Hematopoietic multipotent progenitor cell treated with erythropoietin and hydrocortisone succinate and interleukin-3 and kit ligand, for 8 days (in vitro differentiated cells): ENCODE data around the gene LTO1.

Source experiments
- DNase-seq: peaks from one replicate; pipeline ENCODE4 v3.0.0-alpha.2; 2015

The LTO1 gene

DNA sequence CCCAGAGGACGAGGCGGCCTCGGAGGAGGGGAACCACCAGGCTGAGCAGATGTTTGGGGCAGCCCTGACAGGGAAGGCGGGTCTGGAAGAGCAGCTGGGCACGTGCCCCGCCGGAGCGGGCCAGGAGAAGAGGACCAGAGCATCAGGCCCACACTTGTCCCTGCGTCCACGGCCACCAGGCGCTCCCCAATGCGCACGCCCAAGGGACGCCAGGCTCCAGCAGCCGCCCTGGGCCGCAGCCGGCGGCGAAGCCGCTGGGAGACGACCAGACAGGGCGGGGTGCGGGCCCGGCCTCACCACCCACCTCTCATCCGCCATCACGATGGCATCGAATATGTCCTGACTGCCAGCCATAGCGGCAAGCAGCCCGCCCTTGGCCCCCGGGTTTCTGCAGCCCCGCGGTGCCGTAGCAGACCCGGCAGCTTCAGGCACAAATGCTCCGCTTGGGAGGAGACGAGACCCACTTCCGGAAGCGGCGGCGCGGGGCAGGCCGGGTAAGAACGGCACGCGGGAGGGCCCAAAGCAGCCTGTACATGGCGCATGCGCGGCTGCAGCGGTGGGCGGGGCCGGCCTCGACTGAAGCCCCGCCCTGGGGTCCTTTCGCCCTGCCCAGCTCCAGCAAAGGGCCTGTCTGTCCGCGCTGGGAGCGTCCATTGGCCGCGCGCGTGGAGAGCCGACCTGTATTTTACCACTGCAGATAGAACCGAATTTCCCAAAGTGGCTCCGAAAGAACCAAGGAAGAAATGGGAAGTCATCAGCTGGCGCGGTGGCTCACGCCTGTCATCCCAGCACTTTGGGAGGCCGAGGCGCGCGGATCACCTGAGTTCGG lies at the start of gene LTO1:
Gene LTO1, minus strand, starts transcription at position 468 of the 829 bp plus-strand sequence. Its CDS starts 114 bp downstream, at position 354.
- DNase-seq = peak; percentile 94

GRCh38 chr11:69721745-69722144 lies 46.6 kb upstream of the LTO1 start:
- no peak for DNase-seq

DNA sequence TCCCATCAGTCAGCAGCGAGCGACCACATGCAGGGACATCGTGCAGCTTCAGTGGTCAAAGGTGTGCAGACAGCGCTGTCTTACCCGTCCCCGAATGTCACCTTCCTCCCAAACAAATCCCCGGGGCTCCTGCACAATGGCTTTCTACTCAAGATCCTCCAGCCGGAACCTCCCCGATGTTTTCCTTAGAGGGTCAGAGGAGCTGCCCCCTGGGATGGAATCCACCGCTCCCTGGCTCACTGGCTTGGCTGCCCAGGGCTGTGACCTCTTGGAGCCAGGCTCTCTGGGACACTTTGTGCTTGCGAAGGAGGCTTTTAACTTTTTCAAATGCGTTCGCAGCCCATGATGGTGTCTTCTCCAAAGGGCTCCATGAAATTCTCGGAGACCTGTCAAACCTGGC lies 46.0 kb upstream of the LTO1 start:
- DNase-seq = no peak

DNA sequence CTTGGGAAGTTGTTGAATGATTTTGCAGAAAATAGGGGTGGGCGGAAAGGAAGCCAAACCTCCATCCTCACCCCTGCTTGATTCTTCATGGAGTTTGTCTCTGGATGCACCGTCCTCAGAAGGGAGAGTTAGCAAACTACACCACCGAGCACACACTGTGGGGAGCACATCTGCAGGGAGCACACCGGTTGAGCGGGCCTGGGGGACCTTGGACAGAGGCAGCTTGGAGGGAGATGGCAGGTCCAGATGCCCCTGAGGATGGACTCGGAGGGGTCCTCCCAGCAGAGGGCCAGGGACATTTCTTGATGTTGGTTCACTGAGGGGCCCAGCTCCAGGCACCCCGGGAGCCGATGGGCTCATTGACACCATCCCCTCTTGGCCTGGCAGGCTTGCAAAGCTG lies 43.8 kb upstream of the LTO1 start:
- DNase-seq = no peak

GRCh38 chr11:69718147-69718546 lies 43.0 kb upstream of the LTO1 start:
- peak; percentile 63 for DNase-seq

DNA sequence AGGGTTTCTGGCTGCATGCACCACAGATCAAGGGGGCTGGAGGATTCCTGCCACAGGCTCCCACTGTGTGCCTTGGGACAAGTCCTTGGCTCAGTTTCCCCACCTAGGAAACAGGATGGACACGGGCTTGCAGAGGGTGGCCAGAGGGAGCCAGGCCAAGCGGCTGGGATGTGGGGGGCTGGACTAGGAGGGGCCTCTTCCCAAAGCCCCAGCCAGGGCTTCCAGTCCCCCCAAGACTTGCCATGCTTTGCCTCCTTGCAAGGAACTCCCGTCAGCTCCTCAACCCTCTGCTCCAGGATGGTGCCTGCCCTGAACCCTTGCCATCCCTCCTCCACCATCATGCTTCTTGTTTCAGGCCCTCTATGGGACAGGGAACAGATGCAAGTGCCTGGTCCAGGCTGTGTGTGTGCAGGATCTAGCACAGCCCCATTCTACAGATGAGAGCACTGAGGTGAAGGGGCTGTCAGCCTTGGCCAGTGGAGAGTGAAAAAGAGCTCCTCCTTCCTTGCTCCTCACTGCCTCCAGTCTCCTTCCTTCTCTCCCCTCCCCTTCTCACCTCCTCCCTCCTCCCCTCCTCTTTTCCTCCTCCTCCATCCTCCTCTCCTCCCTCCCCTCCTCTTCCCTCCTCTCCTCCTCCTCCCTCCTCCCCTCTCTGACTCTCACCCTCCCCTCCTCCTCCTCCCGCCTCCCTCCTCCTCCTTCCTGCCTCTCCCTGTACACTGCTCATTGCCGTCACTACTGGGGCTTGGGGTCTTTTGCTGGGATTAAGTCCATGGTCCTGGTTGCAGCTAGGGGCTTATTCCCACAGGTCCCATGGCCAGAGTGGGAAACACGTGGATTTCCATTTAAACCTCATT lies 42.0 kb upstream of the LTO1 start:
- DNase-seq = no peak

DNA sequence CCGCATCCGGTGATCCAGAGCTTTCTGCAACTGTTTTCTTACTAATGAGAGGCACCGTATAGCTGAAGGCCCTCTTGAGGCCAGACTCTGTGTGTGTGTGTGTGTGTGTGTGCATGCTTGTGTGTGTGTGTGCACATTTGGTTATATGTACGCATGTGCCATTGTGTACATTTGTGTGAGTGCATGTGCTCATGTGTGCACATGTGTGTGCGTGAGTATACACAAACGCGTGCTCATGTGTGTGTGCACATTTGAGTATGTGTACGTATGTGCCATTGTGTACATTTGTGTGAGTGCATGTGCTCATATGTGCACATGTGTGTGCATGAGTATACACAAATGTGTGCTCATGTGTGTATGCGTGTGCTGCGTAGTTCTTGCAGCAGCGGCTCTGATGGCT lies 40.9 kb upstream of the LTO1 start:
- DNase-seq = no peak

DNA sequence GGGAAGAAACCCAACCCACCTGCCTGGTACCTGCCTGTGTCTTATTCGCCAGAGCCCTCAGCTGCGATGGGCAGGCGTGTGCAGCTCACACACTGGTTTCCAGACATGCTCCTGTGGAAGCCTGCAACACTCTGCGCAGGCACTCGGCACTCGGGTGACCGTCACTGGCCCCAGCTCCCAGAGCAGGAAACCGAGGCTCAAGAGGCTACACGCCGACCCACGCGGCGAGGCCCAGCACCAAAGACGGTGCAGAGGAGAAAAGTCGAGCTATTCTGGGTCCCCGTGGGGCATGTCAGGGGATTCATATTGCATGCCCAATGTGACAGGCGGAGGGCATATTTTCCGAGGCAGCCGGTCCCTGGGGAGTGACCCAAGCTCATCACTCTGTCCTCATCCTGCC lies 40.3 kb upstream of the LTO1 start:
- no peak for DNase-seq

GRCh38 chr11:69711822-69712801 lies 37.0 kb upstream of the LTO1 start:
- no peak for DNase-seq

DNA sequence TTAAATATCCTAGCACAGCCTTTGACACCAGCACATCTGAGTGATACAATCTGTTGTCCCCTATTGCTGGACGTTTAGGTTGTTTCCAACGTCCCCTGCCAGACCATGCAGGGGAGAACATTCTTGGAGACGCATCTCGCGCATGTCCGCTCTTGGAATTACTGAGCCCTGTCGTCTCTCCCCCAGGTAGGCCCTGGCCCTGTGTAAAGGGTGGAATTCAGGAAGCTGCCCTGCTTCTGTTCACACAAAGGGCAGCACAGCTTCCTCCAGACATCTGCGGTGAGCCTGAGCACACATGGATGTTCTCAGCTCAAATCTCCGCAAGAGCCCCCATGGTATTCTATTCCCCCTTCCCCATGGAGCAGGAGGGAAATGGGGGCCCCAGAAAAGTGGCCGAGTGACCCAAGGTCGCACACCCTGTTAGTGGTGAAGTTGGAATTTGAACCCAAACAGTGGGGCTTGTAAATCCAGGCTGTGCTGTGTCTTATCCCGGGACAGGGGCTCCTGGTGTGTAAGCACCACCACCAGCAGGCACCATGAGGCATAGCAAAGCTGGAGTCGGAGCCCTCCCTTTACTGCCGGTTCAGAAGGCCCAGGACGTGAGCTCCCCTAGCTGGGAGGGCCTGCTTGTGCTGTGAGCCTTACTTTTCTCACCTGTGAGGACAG lies 33.7 kb upstream of the LTO1 start:
- DNase-seq = no peak

GRCh38 chr11:69707176-69707575 lies 32.0 kb upstream of the LTO1 start:
- peak; percentile 12 for DNase-seq

- DNase-seq = no peak
Observed at GRCh38 chr11:69705901-69706787, 31.0 kb upstream of the LTO1 start.

DNA sequence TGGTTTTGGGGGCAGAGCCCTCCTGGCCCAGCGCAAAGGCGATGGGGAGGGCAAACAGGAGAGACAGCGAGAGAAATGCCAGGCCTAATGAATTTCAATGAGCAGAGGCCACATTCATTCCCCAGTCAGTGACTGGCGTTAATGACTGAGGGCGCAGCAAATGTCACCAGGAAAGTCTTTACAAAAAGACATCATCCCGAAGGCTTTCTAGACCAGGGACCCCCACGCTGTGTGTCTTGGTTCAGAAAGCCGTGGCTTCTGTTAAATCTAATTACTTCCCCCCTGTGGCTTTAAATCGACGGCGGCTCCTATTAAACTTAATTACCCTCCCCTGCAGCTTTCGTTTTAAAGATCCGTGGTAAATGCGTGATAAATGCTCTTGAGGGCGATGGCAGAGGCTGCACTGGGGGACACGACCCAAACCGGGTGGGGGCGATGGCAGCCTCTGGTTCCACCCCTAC lies 30.2 kb upstream of the LTO1 start:
- DNase-seq = no peak

DNA sequence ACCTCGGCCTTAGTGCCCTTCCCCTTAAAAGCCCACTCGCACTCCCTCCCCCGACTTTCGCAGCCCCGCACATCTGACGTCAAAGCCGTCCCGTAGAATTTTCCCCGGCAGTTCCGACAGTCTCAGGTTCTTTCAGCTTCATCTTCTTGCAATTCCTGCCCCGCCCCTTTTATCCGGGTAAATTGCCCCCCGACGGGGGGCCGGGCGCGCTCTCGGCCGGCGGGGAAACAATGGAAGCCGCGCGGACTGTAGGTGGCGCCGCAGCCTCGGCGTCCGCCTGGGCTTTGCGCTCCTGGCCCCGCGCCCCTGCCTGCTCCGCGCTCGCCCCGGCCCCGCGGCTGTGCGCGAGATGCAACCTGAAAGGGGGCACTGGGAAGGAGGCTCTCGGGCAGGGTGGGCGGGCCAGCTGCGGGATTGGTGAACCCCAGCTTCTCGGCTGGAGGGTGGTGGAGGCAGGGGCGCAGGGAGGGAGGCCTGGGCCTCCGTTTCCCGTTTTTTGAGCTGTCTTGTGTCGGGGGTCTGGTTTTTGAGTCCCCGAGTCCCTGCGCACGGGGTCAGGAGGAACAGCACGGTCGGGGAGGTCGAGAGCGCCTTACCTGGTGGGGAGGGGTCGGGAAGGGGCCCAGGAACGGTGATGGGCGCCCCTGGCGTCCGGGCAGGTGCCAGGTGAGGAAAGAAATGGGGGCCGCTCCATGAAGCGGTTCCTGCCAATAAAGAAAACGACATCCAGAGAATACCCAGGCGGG lies 29.5 kb upstream of the LTO1 start:
- no peak for DNase-seq

DNA sequence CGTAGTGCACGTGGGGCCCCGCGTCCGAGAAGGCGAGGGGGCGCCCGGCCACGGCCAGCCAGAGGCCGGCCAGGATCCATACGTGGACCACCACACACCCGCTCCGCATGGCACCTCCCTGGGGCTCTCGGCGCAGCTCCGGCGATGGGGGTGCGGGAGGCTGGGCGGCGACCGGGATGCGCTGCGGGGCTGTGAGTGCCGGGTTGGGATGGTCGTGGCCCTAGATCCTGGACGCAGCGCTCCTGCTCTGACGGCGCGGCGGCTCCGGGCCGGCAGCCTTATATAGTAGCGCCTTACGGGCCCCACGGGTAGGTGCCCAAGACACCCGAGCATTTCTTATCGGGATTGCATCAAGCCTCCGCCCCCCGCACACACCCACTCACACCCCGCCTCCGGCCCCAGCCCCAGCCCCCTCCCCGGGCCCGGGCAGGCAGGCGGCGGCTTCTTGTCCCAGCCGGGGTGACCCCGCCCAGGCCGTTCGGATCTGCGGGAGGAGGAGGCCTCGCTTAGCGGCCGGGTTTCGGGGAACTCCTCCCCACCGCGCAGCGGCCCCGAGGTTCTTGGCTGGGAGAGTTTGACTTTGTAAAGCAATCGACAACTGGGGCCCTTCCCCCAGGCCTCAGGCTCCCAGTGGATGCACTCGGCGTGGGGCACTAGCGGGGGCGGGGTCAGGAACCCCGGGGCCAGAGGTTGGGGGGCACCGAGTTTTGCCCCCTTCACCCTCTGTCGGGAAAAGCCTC lies 28.8 kb upstream of the LTO1 start, which contains the start of gene FGF19:
Gene FGF19, minus strand, starts transcription at position 255 of the 740 bp plus-strand sequence. Its CDS starts 146 bp downstream, at position 109.
- DNase-seq = peak; percentile 19

DNA sequence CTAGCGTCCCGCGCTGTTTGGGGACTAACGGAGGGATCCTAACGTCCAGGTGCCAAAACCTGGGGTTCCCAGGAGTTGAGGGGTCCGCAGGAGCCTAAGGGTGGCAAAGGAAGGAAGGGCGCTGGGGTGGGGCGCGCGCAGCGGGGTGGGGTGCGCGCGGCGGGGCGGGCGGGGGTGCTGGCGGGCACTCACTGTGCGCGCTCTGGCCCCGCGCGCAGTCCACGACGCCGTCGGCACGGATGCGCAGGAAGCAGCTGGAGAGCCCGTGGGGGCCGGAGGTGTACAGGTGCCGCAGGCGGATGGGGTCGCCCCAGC lies 28.3 kb upstream of the LTO1 start:
- DNase-seq = no peak

DNA sequence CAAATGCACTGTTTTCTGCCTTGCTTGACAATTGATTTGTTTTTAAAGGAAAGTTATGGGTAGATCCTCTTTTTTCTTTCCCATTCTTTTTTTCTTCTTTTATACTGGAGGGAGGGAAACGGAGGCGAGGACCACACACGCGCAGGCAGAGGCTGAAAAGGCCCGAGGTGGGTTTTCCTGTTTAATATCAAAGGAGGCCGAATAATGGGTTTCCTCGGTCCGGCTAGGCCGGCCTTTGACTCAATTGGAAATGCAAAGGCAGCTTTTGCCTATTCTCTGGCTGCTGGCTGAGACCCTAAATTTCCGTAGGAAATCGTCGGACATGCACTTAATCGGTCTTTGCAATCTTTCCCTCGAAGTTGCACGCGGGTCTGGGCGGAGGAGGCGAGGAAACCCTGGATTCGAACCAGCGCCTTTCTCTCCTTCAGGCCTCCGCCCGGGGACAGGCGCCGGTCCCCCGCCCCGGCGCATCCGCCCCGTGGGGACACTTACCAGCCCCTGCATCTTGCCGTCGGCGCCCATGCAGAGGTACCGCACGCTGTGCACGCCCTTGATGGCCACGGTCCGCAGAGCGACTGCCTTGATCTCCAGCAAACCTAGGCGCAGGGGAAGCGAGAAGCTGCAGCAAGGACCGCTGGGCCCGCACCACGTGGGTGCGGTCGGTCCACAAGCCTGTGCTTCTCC lies 27.8 kb upstream of the LTO1 start:
- no peak for DNase-seq

- no peak for DNase-seq
Observed at GRCh38 chr11:69702239-69702691, 27.1 kb upstream of the LTO1 start.
